GM12875 (cell line): Measurements from ENCODE around the gene FRMD4A.

Experiments
- H3K4me3 ChIP-seq: one replicate; pipeline ENCODE4 v1.5.1; 2011; ENCODE audit warnings: low read depth, low read length, control low read depth
- CTCF ChIP-seq: IDR thresholded peaks from 2 replicates; pipeline ENCODE4 v1.5.1; 2011; ENCODE audit warnings: low read depth, mild to moderate bottlenecking, control low read depth, inconsistent platforms, low read length, moderate library complexity, borderline replicate concordance; ENCODE audit not compliant: insufficient read depth

The FRMD4A gene

GRCh38 chr10:13822490-13822889 lies 508.2 kb downstream of the FRMD4A start:
- no peak for TF ChIP-seq CTCF
- H3K4me3 ChIP-seq = no peak overlapping the region

GRCh38 chr10:13820964-13821337 lies 509.8 kb downstream of the FRMD4A start:
- no peak for TF ChIP-seq CTCF

GRCh38 chr10:13820119-13820963 lies 510.4 kb downstream of the FRMD4A start:
- TF ChIP-seq CTCF = no peak
- H3K4me3 ChIP-seq = no peak overlapping the region

More at GRCh38 chr10:13820964-13821337, 509.8 kb downstream of the FRMD4A start:
- H3K4me3 ChIP-seq = no peak overlapping the region

- no peak overlapping the region for H3K4me3 ChIP-seq
- TF ChIP-seq CTCF = no peak
These were observed 514.4 kb downstream of the FRMD4A start for GRCh38 chr10:13816195-13816925.

GRCh38 chr10:13815756-13816155 lies 515.0 kb downstream of the FRMD4A start:
- no peak for TF ChIP-seq CTCF
- no peak overlapping the region for H3K4me3 ChIP-seq

GRCh38 chr10:13813550-13813949 lies 517.2 kb downstream of the FRMD4A start:
- no peak for TF ChIP-seq CTCF
- H3K4me3 ChIP-seq = no peak overlapping the region
